ENCODE results near the gene KRT13.

The KRT13 gene

GRCh38 chr17:41463746-41464145 is 41.7 kb downstream of the KRT13 start:
- Histone ChIP-seq H3K27me3 (ENCODE audit: low read length) (no peaks in the 10 kb centered on the region), H3F3A (ENCODE audit: insufficient read depth) (no peaks in the 10 kb centered on the region), H3K9me3 (ENCODE audit: insufficient read depth, low read length) (no peaks in the 10 kb centered on the region), H3K4me3 (ENCODE audit: insufficient read depth, low read length, poor library complexity, severe bottlenecking) (no peak overlapping the region), H3K9me2 (replicated peaks; ENCODE audit: insufficient read depth, low read length) (no peaks in the 10 kb centered on the region), H3K9ac (ENCODE audit: low read length) (no peak overlapping the region), H3K4me2 (ENCODE audit: low read depth, low read length, poor library complexity, severe bottlenecking) (no peak overlapping the region), H4K20me1 (ENCODE audit: low read depth, low read length) (no peaks in the 10 kb centered on the region), H3K36me3 (ENCODE audit: low read length) (no peaks in the 10 kb centered on the region), H3K79me2 (ENCODE audit: insufficient read depth, low read length) (no peaks in the 10 kb centered on the region), H2AFZ (ENCODE audit: low read depth, low read length, severe bottlenecking) (no peak overlapping the region), H3K27ac (ENCODE audit: low read depth, low read length) (no peak overlapping the region)
- TF ChIP-seq CTCF (IDR thresholded peaks at IDR 0.05; ENCODE audit: insufficient read depth, low read length, poor library complexity, severe bottlenecking), result no peak
- TF ChIP-seq EZH2phosphoT487 (conservative IDR thresholded peaks at IDR 0.05; ENCODE audit: low read length), result no peak

- Histone ChIP-seq H3K79me2 (ENCODE audit: insufficient read depth, low read length) (no peaks in the 10 kb centered on the region), H4K20me1 (ENCODE audit: low read depth, low read length) (no peaks in the 10 kb centered on the region), H2AFZ (ENCODE audit: low read depth, low read length, severe bottlenecking) (no peak overlapping the region), H3K36me3 (ENCODE audit: low read length) (no peaks in the 10 kb centered on the region), H3K9ac (ENCODE audit: low read length) (no peak overlapping the region), H3K9me2 (replicated peaks; ENCODE audit: insufficient read depth, low read length) (no peaks in the 10 kb centered on the region), H3K27ac (ENCODE audit: low read depth, low read length) (no peak overlapping the region), H3K4me2 (ENCODE audit: low read depth, low read length, poor library complexity, severe bottlenecking) (no peak overlapping the region), H3K4me3 (ENCODE audit: insufficient read depth, low read length, poor library complexity, severe bottlenecking) (no peak overlapping the region), H3K9me3 (ENCODE audit: insufficient read depth, low read length) (no peaks in the 10 kb centered on the region), H3K27me3 (ENCODE audit: low read length) (no peaks in the 10 kb centered on the region), H3F3A (ENCODE audit: insufficient read depth) (no peaks in the 10 kb centered on the region)
- TF ChIP-seq CTCF (IDR thresholded peaks at IDR 0.05; ENCODE audit: insufficient read depth, low read length, poor library complexity, severe bottlenecking), result no peak
- TF ChIP-seq EZH2phosphoT487 (conservative IDR thresholded peaks at IDR 0.05; ENCODE audit: low read length), result no peak
These were observed 42.7 kb downstream of the KRT13 start for GRCh38 chr17:41462705-41463104.

GRCh38 chr17:41457676-41458075 is 47.7 kb downstream of the KRT13 start:
- Histone ChIP-seq H3F3A (ENCODE audit: insufficient read depth) (no peaks in the 10 kb centered on the region), H3K9me2 (replicated peaks; ENCODE audit: insufficient read depth, low read length) (no peaks in the 10 kb centered on the region), H3K36me3 (ENCODE audit: low read length) (no peaks in the 10 kb centered on the region), H2AFZ (ENCODE audit: low read depth, low read length, severe bottlenecking) (no peak overlapping the region), H3K27ac (ENCODE audit: low read depth, low read length) (no peak overlapping the region), H3K4me3 (ENCODE audit: insufficient read depth, low read length, poor library complexity, severe bottlenecking) (no peak overlapping the region), H3K79me2 (ENCODE audit: insufficient read depth, low read length) (no peaks in the 10 kb centered on the region), H3K9ac (ENCODE audit: low read length) (no peak overlapping the region), H3K27me3 (ENCODE audit: low read length) (no peaks in the 10 kb centered on the region), H4K20me1 (ENCODE audit: low read depth, low read length) (no peaks in the 10 kb centered on the region), H3K9me3 (ENCODE audit: insufficient read depth, low read length) (no peaks in the 10 kb centered on the region), H3K4me2 (ENCODE audit: low read depth, low read length, poor library complexity, severe bottlenecking) (no peak overlapping the region)
- TF ChIP-seq CTCF (IDR thresholded peaks at IDR 0.05; ENCODE audit: insufficient read depth, low read length, poor library complexity, severe bottlenecking), result no peak

- Histone ChIP-seq H3K9me2 (replicated peaks; ENCODE audit: insufficient read depth, low read length) (no peaks in the 10 kb centered on the region), H3F3A (ENCODE audit: insufficient read depth) (no peaks in the 10 kb centered on the region), H3K4me2 (ENCODE audit: low read depth, low read length, poor library complexity, severe bottlenecking) (no peak overlapping the region), H3K27ac (ENCODE audit: low read depth, low read length) (no peak overlapping the region), H3K79me2 (ENCODE audit: insufficient read depth, low read length) (no peaks in the 10 kb centered on the region), H3K9me3 (ENCODE audit: insufficient read depth, low read length) (no peaks in the 10 kb centered on the region), H3K9ac (ENCODE audit: low read length) (no peak overlapping the region), H3K4me3 (ENCODE audit: insufficient read depth, low read length, poor library complexity, severe bottlenecking) (no peak overlapping the region), H3K27me3 (ENCODE audit: low read length) (no peaks in the 10 kb centered on the region), H4K20me1 (ENCODE audit: low read depth, low read length) (no peaks in the 10 kb centered on the region), H2AFZ (ENCODE audit: low read depth, low read length, severe bottlenecking) (no peak overlapping the region), H3K36me3 (ENCODE audit: low read length) (no peaks in the 10 kb centered on the region)
- TF ChIP-seq CTCF (IDR thresholded peaks at IDR 0.05; ENCODE audit: insufficient read depth, low read length, poor library complexity, severe bottlenecking) (no peak), EZH2phosphoT487 (conservative IDR thresholded peaks at IDR 0.05; ENCODE audit: low read length) (no peak)
These were observed 49.2 kb downstream of the KRT13 start for GRCh38 chr17:41456204-41456603.
